Limb (tissue), 2 donors: ENCODE measurements around the gene AGPAT3.

Source experiments
- DNase-seq, 2 donors: peaks; one replicate each; pipeline ENCODE4 v3.0.0-alpha.2; 2016; ENCODE audit errors: extremely low spot score in 2 of 2

Gene AGPAT3

DNA sequence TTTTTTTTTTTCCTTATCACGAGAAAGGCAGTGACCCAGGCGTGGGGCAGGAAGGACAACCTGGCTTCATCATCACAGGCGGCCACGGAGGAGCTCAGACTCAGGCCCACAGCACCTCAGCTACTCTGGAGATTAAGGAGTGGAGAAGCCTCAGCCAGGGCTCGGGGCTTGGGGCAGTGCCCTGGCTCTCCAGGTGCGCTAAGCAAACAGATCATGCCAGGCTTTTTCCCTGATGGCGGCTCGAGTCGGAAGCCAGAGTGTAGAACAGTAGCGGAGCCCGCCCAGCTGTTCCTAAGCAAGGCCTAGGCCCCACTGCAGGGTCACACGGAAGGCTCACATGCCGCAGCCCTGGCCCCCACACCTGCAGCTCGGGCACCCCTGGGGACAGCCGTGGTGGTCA lies 70.7 kb downstream of the AGPAT3 start:
- no peak for DNase-seq

DNA sequence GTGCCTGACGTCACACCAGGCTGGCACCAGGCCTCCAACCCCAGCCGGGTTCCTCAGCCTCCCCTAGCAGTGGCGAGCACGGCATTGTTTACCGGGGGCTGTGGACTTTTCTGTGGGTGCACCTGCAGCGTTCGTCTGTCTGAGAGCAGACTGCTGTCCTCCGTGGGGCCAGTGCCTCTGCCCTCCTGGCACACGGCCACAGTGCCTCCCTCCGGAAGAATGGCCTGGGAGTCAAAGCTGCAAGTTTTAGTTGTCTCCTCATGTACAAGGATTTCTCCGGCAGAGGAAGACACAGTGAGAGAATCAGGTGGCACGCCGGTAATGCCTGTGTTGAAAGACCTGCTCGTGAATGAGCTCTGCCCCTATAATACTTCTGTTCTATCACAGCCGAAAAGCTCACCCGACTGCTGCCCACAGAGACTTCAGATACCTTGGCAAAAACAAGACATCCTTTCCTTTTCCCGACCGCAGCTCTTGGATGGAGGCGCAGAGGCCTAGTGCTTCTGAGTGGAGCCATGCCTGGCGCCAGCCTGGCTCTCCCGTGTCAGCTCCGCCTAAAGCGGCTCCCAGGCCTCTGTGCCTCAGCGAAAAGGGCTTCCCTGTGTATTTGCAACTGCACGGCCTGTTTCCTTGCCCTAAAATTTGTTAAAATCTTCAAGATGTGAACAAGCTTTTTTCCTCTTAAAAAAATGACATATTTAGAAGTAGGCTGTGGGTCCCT lies 71.4 kb downstream of the AGPAT3 start:
- no peak for DNase-seq

DNA sequence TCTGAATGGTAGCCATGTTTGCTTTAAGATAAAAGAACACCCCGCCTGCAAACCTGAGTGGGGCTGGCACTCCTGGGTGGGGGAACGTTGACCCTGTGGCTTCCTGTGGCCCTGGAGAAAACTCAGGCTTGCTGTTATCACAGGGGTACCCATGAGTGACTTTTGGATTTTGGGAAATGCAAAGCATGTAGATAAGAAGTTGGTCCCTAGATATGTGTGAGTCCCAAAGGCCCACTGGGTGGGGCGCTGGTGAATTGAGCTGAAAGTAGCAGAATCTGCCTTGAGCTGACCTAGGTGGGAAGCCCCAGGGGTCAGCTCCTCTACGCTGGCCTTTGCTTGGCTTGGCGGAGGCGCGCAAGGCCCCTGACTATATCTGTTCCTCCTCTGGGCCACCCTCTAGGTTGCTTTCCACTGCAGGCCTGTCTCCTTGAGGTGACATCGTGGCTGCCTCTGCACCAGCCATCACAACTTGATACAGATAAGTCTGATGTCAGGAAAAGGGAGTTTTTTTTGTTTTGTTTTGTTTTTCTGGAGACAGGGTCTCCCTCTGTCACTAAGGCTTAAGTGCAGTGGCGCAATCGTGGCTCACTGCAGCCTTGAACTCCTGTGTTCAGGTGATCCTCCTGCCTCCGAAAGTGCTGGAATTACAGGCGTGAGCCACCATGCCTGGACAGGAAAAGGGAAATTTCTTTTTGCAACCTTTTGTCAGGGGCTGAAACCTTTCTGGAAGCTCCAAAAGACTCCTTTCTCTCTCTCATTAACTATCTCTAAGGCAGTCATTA lies 72.2 kb downstream of the AGPAT3 start:
- no peak for DNase-seq

DNA sequence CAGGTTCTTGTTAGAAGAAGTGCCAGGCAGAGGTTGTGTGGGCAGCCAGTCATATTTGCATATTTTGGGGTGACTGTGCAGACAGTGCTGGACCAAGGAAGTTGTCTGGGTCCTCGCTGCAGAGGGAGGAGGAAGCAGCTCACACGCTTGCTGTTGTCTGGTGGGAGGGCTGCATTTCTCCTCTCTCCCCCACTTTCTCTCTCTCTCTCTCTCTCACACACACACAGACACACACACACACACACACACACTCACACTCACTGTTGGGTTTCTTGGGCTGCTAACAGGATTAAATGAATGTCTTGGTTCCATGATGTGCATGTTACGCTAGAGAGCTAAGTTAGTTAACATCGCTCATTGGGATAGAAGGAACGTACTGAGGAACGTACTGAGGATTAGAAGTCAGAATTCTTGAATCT lies 72.9 kb downstream of the AGPAT3 start:
- DNase-seq, result no peak

DNA sequence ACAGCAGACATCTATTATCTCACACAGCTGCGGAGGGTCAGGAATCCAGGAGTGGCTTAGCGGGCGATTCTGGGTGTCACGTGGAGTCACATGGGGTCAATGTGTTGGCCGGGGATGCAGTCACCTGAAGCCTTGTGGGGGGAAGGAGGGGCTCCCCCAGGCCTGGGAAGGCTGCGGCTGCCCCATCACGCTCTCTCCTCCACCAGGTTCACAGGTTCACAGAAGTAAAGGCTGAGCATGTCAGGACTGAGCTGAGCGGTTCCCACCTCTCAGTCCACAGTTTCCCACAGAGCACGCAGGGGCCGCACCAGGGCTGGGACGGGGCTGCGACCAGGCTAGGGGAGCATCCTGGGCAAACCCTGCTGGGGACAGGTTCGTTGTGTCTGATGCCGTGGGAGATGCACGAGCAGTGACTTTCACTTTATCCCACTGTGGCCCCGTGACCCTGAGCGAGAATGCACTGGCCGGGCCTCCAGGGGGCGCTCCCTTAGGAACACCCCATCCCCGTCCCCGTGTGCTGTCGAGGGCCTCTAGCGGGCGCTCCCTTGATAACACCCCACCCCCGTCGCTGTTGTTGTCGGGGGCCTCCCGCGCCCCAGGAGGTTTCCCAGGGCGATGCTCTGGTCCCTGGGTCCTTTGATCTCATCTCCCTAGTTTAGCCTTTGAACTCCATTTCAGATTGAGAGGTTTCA lies 73.9 kb downstream of the AGPAT3 start:
- DNase-seq, result peak in 1 of 2 donors; percentile 71

DNA sequence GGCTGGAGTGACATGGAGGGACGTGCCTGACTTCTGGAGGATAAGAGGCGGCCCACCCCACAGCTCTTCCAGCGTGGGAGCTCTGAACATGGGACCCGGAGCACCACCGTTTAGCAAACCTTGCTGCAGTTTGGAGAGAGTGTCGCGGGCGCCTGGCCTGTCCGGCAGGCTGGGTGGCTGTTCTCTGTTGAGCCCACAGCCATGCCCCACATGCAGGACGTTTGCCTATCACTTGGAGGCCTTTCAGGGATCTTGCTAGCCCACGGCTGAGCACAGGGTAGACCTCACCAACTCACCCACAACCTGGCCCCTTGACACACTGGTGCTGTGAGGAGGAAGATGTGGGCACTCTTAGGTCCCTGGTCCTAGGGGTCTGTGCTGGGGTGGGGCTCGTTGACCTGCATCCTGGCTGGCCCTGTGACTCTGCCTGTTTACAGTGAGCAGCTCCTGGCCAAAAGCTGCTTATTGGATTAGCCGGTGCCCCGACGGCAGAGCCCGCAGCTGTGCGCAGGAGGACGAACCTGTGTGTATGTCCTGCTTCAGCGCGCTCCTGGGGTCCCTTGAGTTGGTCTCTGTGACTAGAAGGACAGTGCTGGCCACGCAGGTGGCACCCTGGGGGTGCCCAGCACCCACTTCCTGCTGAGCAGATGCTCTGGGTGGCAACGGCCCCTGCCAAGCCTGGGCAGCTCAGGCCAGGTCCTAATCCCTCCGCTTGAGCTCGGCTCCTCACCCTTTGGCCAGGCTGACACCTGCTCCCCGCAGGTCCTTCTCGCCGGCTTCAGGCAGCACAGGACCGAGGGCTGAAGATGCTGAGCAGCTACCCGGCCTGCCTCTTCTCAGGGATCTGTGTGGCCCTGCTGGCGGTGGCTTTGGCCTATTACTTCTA lies 74.7 kb downstream of the AGPAT3 start:
- no peak for DNase-seq

DNA sequence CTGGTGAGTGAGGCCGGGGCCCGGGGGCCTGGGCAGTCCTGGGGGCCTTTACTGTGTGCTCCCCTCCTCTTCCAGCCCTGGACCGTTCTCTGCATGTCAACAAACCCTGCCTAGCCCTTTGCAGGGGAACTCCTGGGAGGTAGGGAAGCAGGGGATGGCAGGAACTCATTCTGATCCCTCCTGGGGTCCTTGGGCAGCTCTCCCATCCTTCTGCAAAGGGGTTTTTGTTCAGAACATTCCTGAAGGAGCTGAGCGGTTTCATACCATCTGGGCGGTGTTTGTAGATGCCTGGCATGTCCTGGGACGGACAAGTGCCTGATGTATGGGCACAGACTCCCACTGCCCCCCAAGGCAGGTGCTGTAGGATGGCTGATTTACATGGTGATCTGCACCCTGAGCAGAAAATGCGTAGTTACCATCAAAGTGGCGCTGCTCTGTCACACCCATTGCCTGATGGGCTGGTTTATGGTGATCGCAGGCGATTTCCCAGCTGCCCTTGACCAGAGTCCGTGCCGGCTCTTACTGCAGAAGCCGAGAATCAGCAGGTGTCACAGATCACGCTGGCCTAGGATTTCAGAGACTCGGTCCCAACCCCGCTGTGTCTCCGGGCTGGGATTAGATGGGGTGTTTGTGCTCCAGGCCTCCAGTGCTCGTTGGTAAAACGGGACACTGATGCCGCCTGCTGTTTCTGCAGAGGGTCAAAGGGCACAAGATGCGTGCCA lies 75.5 kb downstream of the AGPAT3 start:
- DNase-seq, result no peak

DNA sequence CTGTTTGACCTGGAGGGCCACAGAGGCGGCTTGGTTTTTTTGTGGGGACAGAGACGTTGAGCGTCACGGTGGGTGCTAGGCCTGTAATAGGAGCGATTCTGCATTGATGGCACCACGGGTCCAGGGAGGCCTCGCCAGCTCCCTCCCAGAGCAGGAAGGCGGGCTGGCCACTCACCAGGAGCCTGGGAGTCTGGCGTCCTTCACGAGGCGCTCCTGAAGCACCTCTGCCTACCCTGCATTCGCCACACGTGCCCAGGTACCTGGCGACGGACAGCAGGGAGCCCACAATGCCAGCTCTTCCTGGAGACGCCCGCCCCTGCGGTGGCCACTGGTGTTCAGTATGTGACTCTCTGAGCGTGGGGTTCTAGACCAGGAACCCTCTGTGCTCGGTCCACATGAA lies 77.2 kb downstream of the AGPAT3 start:
- DNase-seq, result no peak

DNA sequence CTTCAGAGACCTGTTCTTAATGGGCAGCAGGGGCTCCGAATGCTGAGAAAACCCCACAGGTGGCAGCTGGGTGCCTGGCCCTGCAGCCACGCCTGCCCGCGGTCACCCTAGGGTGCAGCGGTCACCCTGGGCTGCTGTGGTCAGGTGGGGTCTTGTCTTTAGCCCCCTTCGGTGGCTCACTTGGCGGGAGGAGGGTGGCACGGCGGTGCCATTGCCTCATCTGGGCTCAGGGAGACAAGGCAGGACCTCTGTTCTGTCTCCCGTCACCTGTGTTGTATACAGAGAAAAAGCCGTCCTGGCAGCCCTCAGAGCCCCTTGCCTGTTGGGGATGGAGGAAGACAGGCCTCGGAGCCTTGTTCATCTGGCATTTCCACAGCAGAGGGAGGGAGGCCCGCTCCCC lies 77.6 kb downstream of the AGPAT3 start:
- DNase-seq, result no peak

DNA sequence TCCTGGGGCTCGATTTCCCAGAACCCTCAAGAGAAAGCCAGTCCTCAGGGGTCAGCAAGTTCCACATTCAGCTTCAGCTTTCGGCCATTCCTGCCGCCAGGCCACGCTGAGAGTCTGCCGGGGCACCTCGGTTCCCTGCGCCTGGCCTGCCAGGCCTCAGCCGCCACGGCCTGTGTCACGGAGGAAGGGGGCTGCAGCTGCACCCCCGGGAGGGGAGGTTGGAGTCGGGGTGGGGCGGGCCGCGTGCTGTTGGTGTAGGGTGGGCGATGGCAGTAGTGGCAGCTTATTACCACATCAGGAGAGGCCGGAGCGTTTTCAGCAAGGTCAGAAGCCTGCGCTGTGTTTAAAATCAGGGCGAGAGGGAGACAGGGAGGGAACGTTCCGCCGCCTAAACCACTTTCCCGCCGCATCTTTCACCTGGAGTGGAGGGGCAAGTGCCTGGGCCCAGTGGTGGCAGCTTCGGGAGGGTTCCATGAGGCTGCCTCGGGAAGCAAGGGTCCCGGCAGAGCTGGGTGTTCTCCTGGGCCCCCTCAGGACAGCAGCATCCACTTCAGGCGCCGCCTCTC lies 78.6 kb downstream of the AGPAT3 start:
- no peak for DNase-seq

DNA sequence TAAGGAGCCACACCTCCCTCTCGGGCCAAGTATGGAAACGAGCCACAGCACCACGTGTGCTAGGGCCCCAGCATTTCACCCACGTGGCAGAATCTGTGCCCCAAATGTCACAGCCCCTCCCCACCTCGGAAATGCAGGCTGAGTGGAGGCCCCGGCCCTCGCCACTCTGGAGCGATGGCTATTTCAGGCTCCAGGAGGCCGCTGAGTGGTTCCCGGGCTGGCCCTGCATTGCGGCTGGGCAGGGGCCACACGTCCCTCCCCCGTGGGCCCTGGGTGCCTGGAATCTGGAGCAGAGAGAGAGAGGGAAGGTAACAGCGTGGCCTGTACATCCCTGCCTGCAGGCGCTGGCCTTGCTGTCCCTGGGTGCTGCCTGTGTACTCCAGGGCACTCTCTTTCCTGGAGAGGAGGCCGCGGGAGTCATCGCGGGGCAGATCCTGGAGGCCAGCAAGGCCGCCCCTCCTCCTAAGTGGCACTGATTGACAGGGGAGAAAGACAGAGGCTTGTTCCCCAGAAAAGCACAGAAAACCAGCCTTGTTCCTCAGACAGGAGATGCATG lies 79.1 kb downstream of the AGPAT3 start:
- DNase-seq, result no peak

DNA sequence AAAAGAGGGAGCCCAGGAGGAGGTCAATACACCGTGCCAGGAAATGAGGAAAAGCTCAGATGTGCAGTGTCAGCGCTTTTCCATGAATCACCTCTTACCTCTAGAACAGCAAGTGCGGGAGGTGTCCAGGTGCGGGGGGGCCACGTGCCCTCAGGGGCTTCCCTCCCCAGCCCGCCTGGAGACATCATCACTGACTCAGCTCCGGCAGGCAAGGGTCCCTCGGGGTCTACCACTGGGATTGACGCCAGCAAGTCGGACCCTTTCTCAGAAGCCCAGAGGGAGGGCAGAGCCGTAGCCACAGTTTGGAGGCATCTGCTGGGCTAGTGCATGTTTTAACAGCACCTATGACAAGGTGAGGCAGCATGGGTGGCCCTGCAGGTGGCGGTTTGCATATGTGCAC lies 79.7 kb downstream of the AGPAT3 start:
- DNase-seq, result no peak

DNA sequence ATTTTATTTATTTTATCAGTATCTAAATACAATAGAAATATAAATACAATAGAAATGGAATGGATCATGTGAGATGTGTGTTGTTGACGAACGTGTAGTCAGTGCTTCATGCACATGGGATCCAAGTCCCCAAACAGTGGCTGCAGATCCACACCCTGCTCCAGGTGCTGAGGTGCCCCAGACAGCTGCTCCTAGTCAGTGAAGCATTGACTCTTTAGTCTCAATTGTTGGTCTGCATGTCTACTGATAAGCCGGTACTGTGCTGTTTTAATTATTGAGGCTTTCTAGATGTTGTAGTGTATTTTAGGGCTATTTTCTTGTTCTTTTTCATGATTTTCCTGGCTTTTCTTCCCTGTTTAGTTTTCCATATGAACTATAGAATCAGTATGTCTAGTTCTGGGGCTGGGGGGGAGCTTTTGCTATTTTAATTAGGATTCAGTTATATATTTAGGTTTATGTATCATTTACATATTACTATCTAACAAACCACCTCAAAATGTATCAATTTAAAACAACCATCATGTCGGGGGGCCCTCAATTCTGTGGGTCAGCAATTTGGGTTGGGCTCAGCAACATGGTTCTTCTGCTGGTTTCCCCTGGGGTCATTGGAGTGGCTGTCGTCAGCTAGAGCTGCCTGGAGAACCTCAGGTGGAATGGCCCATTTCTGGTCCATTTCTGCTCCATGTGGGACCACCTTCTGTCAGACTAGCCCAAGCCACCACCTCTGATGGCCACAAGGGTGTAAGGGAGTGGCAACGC lies 83.9 kb downstream of the AGPAT3 start:
- no peak for DNase-seq

DNA sequence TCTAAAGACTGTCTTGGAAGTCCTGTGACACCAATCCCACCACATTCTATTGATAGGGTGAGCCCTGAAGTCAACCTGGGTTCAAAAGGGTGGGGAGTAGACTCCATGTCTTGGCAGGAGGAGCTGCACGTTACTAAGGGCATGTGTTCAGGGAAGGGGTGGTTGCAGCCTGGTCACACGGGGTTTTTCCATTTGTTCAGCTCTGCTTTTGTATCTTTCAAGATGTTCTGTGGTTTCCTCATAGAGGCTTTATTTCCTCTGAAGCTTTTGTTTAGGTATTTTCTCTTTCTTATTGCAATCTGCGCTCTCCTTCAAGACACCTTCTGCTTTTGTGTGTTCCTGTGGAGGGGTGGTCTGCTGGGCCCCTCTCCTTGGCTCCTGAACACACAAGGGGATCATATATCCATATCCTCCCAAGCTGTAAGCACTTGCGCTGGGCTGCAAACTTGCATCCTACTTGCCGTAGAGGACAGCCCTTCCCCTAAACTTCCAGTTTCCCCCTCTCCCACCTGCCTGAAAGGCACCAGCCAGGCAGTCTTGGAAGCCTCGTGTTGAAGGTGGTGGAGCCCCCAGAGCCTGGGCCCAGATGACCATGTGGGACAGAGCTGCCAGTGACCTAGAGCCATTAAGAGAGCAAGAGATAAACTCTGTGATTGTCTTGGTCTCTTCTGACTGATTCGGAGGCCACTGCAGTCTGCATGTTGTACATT lies 84.6 kb downstream of the AGPAT3 start:
- DNase-seq, result no peak

DNA sequence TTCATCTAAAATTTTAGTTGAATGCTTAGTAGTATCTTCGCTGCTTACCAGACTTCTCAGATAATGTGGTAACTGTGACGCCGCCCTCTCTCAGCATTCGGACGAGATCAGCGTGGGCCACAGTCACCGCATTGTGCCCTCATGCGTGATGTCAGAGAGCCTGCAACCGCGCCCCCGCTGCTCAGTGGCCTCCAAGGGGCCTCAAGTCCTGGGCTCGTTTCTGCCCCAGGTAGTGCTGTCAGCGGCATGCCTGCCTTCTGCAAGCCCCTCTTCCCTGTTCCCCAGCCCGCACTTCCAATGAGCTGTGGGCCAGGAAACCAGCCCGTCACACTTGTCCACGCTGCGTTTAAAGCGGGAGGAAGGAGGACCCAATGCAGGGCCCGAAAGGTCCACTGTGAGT lies 85.5 kb downstream of the AGPAT3 start:
- no peak for DNase-seq

DNA sequence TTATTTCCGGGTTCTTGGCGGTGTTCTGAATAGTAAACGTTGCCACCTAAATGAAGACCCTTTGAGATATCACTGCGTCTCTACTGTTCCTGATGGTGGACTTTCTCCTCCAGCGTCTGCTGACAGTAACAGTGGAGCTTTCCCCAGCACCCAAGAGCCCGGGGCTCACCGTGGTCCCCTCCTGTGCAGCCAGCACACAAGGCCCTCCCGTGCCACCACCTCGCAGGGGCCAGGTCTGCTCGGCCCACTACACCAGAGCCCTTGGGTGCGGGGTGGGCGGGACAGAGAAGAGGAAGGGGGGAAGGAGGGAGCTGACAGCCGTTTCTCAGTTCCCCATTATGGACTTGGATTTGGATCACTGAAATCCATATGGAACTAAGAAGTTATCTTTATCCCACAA lies 85.9 kb downstream of the AGPAT3 start:
- DNase-seq, result no peak

DNA sequence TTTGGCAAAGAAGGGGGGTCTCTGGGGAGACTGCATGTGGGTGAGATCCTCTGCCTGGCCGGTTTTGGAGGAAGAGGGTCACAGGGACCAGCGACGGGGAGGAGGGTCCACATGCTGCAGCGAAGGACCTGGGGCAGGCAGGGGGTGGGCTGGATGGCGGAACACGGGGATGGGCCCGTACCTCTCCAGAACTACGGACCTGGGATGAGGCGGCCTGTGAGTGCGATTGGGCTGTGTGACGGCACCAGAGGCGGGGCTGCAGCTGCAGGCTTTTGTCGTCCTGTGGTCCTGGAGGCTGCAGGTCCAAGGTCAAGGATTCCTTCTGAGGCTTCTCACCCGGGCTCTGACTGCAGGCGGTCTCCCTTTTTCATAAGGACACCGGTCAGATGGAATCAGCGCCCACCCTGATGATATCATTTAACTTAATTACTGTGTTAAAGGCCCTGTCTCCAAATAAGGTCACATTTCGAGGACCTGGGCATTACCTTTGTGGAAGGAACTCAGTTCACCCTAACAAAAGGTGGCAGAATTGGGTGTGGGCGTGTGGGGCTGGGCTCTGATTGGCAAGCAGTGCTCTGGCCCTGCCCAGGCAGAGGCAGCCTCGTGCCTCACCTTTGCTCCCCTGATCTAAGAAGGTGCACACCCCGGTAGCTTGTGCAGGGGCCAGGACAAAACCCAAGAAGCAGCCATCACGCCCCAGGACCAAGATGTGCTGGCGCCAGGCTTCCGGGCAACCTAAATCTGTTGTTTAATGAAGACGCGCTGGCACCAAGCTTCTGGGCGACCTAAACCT lies 87.1 kb downstream of the AGPAT3 start:
- DNase-seq, result no peak

DNA sequence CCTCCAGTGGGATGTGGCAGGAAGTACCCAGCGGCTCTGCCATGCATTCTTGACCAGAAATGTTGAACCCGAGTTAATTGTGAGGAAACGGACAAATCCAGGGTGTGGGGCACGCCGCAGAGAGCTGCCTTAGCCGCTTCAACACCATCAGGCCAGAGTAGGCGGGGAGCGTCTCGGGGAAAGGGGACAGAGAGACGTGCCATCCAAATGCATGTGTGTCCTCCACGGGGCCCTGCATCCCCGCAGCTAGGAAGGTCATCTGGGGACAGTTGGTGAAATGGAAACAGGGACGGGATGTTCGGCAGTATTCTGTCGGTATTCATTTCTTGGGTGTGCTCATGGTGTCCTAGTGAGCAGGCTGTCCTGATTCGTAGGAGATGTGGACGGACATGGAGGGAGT lies 88.0 kb downstream of the AGPAT3 start:
- no peak for DNase-seq
